ENCODE data around the gene TARBP1.

DNA sequence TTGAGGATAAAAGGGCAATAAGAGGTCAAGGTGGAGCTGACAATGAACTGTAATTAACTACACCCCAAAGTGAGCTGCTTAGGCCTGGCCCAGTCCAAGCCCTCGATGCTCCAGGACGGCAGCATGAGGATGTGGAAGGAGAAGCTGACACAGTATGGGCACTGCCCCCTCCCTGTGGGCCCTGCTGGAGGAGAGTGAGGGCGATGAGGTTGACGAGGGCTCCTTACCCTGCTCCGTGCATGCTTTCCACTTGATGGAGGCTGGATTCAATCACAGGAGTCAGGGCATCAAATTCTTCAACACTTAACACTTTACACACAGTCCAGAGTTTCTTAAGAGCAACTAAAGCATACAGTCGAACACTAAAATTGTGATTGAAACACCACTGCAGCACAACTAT lies 73.3 kb downstream of the TARBP1 start:
- TF ChIP-seq POLR2A (IDR thresholded peaks at IDR 0.05; ENCODE audit: low read length) (no peak), MAZ (IDR thresholded peaks at IDR 0.05; ENCODE audit: borderline replicate concordance, low read depth, low read length) (no peak), ELK1 (IDR thresholded peaks at IDR 0.05; ENCODE audit: low read depth, low read length) (no peak), JUNB (IDR thresholded peaks at IDR 0.05) (no peak), HMGXB4 (CRISPR knock-in tag; IDR thresholded peaks at IDR 0.05; ENCODE audit: borderline replicate concordance) (no peak)
- TF ChIP-seq, protein P1, sequence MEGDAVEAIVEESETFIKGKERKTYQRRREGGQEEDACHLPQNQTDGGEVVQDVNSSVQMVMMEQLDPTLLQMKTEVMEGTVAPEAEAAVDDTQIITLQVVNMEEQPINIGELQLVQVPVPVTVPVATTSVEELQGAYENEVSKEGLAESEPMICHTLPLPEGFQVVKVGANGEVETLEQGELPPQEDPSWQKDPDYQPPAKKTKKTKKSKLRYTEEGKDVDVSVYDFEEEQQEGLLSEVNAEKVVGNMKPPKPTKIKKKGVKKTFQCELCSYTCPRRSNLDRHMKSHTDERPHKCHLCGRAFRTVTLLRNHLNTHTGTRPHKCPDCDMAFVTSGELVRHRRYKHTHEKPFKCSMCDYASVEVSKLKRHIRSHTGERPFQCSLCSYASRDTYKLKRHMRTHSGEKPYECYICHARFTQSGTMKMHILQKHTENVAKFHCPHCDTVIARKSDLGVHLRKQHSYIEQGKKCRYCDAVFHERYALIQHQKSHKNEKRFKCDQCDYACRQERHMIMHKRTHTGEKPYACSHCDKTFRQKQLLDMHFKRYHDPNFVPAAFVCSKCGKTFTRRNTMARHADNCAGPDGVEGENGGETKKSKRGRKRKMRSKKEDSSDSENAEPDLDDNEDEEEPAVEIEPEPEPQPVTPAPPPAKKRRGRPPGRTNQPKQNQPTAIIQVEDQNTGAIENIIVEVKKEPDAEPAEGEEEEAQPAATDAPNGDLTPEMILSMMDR (IDR thresholded peaks at IDR 0.05), result no peak
